ENCODE data around the gene SLC25A26.

DNA sequence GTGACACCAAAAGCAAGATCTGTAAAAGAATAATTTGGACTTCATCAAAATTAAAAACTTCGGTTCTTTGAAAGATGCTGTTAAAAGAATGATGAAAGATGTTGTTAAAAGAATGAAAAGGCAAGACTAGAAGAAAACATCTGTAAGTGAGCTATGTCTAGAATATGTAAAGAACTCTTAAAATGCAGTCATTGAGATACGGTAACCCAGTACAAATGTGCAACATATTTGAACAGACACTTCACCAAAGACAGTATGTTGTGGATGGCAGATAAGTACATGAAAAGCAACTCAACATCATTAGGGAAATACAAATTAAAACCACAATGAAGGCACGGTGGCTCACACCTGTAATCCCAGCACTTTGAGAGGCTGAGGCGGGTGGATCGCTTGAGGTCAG, 140.6 kb downstream of the SLC25A26 start:
- TF ChIP-seq SUZ12 (IDR thresholded peaks at IDR 0.05; ENCODE audit: extremely low read depth, insufficient read depth, insufficient read length) (no peak), ZNF274 (IDR thresholded peaks at IDR 0.05; ENCODE audit: low read depth, low read length) (no peak)
